Measurements from ENCODE around the gene SV2C. TPM values are rescaled to one million over a fixed set of nuclear protein-coding genes. Genes with fewer than 3 reads are reported as not detected.

SV2C gene
- polyA plus RNA-seq, 3 donors: 0.01 to 0.02 TPM; not detected in 1

- no peak overlapping the region for H3K27ac ChIP-seq (ENCODE audit: low read depth in 1 of 2, low read length in 2 of 2)
- no peak overlapping the region for H3K4me3 Mint-ChIP-seq
- H3K4me3 ChIP-seq (replicated peaks in 1 of 3; ENCODE audit: low read depth in 2 of 3, low read length in 3 of 3): no peak overlapping the region
- peaks cover 29 to 48% (median 33%) of the 10 kb centered on the region in 7 donors for H3K9me3 Mint-ChIP-seq
- H2AFZ ChIP-seq (ENCODE audit: insufficient read depth, low read depth, low read length, poor library complexity, severe bottlenecking): no peak overlapping the region
- H3K27me3 Mint-ChIP-seq (ENCODE audit: low read depth in 3 of 3): no peaks in the 10 kb centered on the region
- peaks cover 19 to 20% of the 10 kb centered on the region in 2 donors for H3K9me3 ChIP-seq (replicated peaks in 1 of 2; ENCODE audit: control insufficient read depth in 1 of 2, insufficient read depth in 1 of 2, low read length in 2 of 2)
- H3K9ac ChIP-seq (ENCODE audit: insufficient read depth, low read length, poor library complexity, severe bottlenecking): no peak overlapping the region
- no peaks in the 10 kb centered on the region for H3K36me3 ChIP-seq (replicated peaks in 1 of 2; ENCODE audit: control insufficient read depth in 1 of 2, insufficient read depth in 2 of 2, low read length in 2 of 2)
- no peaks in the 10 kb centered on the region for H3K27me3 ChIP-seq (ENCODE audit: control insufficient read depth in 2 of 2, insufficient read depth in 2 of 2, low read length in 2 of 2)
- H3K36me3 Mint-ChIP-seq: peaks cover 11 to 17% of the 10 kb centered on the region in 2 donors
- no peak for DNase-seq
- H3K4me1 ChIP-seq (ENCODE audit: control insufficient read depth in 1 of 2, insufficient read depth in 2 of 2, low read length in 2 of 2): peaks cover 2 to 3% of the 10 kb centered on the region in 2 donors
- H4K20me1 ChIP-seq (ENCODE audit: insufficient read depth, low read length): no peaks in the 10 kb centered on the region
- H3K4me2 ChIP-seq (replicated peaks; ENCODE audit: extremely low read depth, low read length, poor library complexity, severe bottlenecking): no peak overlapping the region
- no peaks in the 10 kb centered on the region for H3K79me2 ChIP-seq (ENCODE audit: insufficient read depth, low read length)
- H3K27ac Mint-ChIP-seq: no peak overlapping the region
- intact Hi-C loops (cut with micrococcal nuclease): no loop called here
- TF ChIP-seq CTCF (IDR thresholded peaks at IDR 0.05): no peak
- H3K4me1 Mint-ChIP-seq: peaks cover 7% of the 10 kb centered on the region
These were observed 104.2 kb downstream of the SV2C start for GRCh38 chr5:76187386-76187785.

- H3K27me3 Mint-ChIP-seq (ENCODE audit: low read depth in 3 of 3): no peaks in the 10 kb centered on the region
- peaks cover 7% of the 10 kb centered on the region for H3K4me1 Mint-ChIP-seq
- Histone ChIP-seq H4K20me1 (ENCODE audit: insufficient read depth, low read length) (no peaks in the 10 kb centered on the region), H3K27ac (ENCODE audit: low read depth in 1 of 2, low read length in 2 of 2) (no peak overlapping the region), H3K9me3 (replicated peaks in 1 of 2; ENCODE audit: control insufficient read depth in 1 of 2, insufficient read depth in 1 of 2, low read length in 2 of 2) (peaks cover 9% of the 10 kb centered on the region in 2 donors), H3K9ac (ENCODE audit: insufficient read depth, low read length, poor library complexity, severe bottlenecking) (no peak overlapping the region), H2AFZ (ENCODE audit: insufficient read depth, low read depth, low read length, poor library complexity, severe bottlenecking) (no peak overlapping the region), H3K4me3 (replicated peaks in 1 of 3; ENCODE audit: low read depth in 2 of 3, low read length in 3 of 3) (no peak overlapping the region), H3K27me3 (ENCODE audit: control insufficient read depth in 2 of 2, insufficient read depth in 2 of 2, low read length in 2 of 2) (no peaks in the 10 kb centered on the region), H3K4me1 (ENCODE audit: control insufficient read depth in 1 of 2, insufficient read depth in 2 of 2, low read length in 2 of 2) (peaks cover 0 to 6% of the 10 kb centered on the region in 2 donors), H3K36me3 (replicated peaks in 1 of 2; ENCODE audit: control insufficient read depth in 1 of 2, insufficient read depth in 2 of 2, low read length in 2 of 2) (no peaks in the 10 kb centered on the region), H3K79me2 (ENCODE audit: insufficient read depth, low read length) (no peaks in the 10 kb centered on the region), H3K4me2 (replicated peaks; ENCODE audit: extremely low read depth, low read length, poor library complexity, severe bottlenecking) (no peak overlapping the region)
- intact Hi-C loops (cut with micrococcal nuclease): no loop called here
- DNase-seq: no peak
- 100% methylated on average over 2 of the region's 3 CpGs for WGBS (ENCODE audit: insufficient coverage)
- H3K36me3 Mint-ChIP-seq: peaks cover 6 to 7% of the 10 kb centered on the region in 2 donors
- H3K4me3 Mint-ChIP-seq: no peak overlapping the region
- TF ChIP-seq CTCF (IDR thresholded peaks at IDR 0.05): no peak
- H3K27ac Mint-ChIP-seq: no peak overlapping the region
- peaks cover 14 to 27% (median 19%) of the 10 kb centered on the region in 7 donors for H3K9me3 Mint-ChIP-seq
These were observed 107.2 kb downstream of the SV2C start for GRCh38 chr5:76190356-76190755.

Measured in CD14-positive monocyte (primary cell).